HG03575 (cell line): ENCODE results near the gene NDC1.
A peak's percentile ranks its signal among the peaks of the same experiment; 100 is the strongest.
"Not testable (repeated sequence)": the region's sequence is repeated elsewhere in the genome, so short reads cannot be mapped to it uniquely, and the experiment has no call there.

Experiments used
- ATAC-seq: cut with Tn5 transposase; IDR thresholded peaks from one replicate; pipeline ENCODE4 v1.9.1; 2021; ENCODE audit not compliant: unreplicated experiment, insufficient number of reproducible peaks, low FRiP score; ENCODE audit errors: extremely low read depth

NDC1 gene

DNA sequence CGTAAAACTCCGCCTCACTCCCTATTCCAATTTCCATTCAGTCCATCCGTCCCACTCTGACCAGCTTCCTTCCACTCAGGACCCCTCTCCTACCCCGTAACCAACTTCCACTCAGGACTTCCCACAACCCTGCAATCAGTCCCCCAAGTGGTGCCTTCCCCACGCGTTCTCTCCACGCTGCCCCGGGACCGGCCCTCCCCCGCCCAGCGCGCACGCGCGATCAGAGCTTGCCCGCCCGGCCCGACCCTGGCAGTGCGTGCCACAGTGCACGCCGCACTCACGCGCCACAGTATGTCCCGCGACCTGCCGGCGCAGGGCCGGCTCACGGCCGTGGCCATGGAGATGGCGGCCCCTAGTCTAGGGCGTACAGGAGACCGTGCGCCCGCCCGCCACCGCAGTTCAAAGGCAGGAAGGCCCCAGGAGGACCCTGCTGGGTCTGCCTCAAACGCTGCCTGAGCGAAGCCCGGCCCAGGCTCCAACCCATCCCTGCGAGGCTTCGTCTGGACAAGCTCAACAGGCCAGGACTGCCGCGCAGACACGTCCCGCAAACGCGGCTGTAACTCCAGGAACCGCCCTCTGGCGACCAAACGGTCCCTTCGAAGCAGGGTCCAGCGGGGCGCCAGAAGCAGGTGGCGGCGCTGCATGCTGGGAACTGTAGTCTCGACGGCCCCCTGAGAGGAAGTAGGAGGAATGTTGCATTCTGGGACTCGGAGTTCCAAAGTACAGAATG is at the start of gene NDC1:
TSS of gene NDC1 (minus strand) at position 373 of the 730 bp plus-strand sequence. CDS start at position 338, 35 bp downstream.
- ATAC-seq, result peak; percentile 54

DNA sequence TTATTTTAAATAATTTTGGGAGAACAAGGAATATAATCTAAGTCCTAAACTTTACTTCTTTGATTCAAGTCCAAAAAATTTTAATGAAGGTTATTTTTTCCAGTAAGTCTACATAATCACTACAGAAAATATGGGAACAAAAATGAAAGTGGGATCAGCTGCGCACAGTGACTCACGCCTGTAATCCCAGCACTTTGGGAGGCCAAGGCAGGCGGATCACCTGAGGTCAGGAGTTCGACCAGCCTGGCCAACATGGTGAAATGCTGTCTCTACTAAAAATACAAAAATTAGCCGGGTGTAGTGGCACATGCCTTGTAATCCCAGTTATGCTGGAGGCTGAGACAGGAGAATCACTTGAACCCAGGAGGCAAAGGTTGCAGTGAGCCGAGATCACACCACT is 45.5 kb upstream of the NDC1 start:
- ATAC-seq, result not testable (repeated sequence)

GRCh38 chr1:53881853-53882252 is 43.8 kb upstream of the NDC1 start:
- not testable (repeated sequence) for ATAC-seq

DNA sequence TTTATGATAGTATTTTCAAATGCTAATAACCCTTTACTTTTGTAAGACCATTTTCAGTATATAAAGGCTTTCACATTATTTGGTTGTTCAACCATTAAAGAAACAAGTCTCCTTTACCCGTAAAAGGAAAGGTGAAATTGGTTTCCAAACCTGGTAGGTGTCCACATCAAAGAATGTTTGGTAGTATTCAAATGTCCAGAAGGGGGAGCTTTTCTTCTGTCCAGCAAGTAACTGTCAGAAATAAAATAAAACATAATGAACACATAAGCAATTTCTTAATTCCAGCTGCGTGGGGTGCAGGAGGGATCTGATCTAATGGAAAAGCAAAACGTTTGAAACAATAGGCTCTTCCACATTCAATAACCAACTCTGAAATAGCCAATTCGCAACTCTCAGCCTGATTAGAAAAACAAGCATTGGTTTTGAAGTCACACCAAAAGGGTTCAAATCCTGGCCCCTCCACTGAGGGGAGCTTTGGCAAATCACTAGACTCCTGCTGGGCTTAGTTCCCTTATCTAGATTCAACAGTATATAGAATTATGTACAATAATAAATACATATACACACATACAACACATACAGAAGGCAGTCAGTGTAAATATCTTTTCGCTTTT is 40.5 kb upstream of the NDC1 start:
- ATAC-seq, result no peak

DNA sequence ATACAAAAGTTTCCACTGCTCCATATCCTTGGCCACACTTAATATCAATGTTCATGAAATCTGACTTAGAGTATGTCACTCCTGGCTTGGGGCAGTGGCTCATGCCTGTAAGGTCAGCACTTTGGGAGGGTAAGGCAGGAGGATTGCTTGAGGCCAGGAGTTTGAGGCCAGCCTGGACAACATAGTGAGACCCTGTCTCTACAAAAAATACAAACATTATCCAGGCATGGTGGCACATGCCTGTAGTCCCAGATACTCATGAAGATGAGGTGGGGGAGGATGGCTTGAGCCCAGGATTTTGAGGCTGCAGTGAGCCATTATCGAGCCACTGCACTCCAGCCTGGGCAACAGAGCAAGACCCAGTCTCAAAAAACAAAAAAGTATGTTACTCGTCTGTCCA is 37.1 kb upstream of the NDC1 start:
- not testable (repeated sequence) for ATAC-seq

GRCh38 chr1:53871773-53872484 is 33.8 kb upstream of the NDC1 start:
- ATAC-seq, result no peak

GRCh38 chr1:53871221-53871620 is 33.1 kb upstream of the NDC1 start:
- no peak for ATAC-seq

DNA sequence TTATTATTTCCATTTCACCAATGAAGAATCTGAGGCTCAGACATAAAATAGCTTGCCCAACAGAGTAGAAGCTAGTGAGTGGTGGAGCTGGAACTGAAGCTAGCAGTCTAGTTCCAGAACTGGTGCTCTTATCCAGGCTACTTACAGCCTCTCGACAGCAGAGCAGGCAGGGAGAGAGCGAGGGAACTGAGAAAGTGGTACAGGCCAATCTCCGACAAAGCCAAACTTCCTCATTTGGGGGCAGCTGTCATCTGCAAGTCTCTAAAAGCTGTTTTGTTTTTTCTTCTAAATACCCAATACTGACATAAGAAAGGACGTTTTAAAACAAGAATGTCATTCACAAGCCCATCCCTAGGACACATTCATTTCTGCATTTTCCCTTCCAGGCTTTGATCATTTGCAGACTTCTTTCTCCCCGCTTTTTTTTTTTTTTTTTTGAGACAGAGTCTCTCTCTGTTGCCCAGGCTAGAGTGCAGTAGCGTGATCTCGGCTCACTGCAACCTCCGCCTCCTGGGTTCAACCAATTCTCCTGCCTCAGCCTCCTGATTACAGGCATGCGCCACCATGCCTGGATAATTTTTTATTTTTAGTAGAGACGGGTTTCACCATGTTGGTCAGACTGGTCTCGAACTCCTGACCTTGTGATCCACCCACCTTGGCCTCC is 31.5 kb upstream of the NDC1 start:
- ATAC-seq, result no peak

- no peak for ATAC-seq
Observed at GRCh38 chr1:53868565-53868964, 30.5 kb upstream of the NDC1 start.

GRCh38 chr1:53862507-53862906 is 24.4 kb upstream of the NDC1 start:
- no peak for ATAC-seq

DNA sequence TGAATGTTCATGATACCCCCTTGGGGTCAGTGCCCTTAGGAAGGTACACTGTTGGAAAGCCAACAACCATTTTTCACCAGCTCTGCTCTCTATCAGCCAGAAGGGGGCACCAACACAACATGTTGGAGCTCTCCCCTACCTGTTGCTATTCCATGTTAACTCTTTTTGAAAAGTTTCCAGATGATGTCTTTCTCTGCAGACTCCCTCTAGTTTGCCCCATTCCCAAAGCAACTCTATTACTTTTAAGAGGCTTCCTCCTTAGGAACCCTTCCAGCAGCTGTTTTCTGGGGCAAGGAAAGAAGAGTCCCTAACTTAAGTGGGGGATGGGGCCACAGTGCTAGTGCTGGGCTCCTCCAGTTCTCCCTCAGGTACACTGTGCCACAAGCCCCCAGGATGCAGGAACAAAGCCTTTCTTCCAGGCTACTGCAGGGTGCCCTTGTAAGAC is 22.9 kb upstream of the NDC1 start:
- no peak for ATAC-seq

DNA sequence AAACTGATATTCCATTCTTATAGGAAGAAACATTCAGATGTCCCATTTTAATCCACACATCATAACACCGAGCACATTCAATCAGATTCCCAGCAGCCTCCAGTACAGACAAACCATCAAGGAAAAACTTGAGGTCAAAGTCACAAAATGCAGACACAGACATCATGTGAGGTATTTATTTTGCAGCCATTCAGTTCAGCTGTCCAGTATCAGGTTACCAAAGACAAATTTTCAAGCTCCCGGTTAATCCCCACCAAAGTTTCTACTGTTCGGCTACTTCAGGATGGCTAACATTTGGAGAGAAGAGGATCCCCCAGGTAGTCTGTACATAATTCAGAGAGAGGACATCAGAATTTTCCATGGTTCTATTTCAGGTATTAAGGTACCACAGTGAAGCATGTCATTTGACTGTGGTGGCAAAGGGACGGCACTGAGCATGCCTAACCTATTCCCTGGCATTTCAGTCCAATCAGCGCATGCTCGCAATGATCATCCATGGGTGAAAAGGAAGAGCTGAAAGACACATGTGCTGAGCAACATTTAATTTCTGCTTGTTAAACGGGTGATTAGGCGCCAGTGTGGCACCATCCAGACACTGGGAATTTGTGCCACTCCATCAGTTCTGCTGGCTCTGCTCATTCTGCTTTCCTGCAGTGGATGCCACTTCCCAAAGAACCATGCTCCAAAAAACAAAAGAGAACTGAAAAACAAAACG is 13.6 kb upstream of the NDC1 start:
- ATAC-seq, result no peak

DNA sequence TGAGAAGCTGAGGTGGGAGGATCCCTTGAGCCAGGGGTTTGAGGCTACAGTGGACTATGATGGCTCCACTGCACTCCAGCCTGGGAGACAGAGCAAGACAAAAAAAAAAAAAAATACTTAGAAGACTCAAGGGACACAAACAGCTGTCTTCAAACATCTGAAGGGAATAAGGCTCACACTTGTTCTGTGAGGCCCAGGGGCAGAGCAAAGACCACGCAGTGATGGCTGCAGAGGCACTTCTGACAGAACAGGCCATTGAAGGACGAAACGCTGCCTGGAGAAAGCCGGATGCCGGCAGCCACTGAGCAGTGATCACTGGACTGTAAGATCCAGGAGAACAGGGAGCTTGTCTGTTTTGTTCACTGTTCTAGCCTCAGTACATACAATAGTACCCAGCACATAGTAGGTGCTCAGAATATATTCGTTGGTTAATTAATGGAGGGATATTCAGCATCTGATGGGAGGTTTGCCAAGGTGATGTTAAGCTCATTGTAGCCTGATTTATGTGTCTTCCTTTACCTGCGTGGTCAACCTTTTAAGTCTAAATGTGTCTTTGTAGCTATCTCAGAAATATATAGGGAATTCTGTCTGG is 12.1 kb upstream of the NDC1 start:
- ATAC-seq, result no peak

DNA sequence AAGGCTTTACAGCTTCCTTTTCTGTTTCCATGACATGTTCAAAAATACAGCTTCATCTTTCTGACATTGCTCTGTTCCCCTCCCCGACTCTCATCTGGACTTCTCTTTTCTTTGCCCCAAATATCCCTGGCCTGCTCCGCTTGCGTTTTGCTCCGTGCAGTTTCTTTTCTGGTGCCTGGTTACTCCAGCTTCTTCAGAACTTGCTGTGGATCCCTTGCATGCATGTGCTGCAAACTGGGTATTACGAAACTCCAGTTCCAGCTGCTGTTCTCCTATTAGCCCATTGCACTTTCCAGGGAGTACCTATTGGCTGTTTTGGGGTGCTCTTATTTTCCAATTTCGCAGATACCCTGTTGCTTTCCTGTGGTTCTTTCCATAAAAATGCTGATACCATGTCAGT is 9.9 kb upstream of the NDC1 start:
- ATAC-seq, result no peak

DNA sequence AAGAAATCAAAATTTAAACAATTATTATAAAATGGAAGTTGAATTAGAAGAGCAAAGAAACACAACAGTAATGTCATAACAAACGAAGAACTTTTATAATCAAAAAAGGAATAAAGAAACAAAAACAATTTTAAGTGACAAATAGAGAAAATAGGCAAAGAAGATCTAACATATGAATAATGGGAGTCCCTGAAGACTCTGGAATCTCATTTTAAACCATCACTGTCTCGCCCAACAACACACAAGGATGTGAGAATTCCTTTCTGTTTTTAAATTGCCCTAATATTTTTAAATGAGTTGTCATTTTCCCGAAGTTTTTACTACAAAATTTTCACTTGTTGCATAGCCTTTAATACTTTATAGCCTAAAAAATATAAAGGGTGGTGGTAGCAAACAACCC is 4.3 kb upstream of the NDC1 start:
- no peak for ATAC-seq

DNA sequence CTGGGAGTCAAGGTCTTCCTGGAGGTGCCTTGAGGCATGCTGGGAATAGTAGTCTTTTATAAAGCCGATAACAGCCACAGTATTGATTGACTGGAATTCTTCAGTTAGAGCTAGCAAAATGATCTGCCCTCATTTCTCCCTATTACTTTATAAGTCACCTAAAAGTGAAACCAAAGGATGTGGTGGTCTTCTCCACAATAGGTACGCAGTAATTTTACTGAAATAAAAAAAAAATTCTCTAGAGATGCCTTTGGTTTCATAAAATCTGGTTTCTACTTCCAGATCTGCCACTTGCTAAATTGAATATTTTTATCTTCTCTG is 518 bp upstream of the NDC1 start:
- no peak for ATAC-seq

DNA sequence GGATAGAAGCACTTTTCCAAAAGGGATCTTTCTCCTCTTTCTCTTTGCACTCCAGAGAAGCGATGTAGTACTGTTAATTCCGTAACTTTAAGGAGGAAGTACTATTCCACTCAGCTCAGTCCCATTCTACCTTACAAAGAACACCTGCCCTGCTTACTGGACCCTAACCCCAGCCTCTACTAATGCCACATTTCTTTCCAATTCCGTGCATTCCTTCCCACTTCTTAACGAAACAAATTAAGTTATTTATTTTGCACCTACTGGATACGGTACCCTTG is 511 bp downstream of the NDC1 start:
- no peak for ATAC-seq

DNA sequence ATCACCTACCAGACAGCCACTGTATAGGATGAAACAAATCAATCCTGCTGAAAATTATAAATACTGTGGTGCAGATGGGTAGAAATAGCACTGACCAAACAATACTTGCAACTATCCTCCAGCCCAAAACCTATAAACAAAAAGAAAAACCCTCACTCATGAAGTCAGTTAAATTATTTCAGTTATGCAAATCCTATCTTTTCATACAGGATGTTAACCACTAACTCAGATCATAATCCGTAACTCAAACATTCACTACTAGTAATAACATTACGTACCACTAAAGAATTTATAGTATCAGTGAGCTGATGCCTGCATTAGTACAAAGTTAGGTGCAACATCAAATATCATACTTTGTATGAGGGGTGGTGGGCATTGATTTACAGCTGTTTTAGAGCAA is 2.6 kb downstream of the NDC1 start:
- no peak for ATAC-seq

DNA sequence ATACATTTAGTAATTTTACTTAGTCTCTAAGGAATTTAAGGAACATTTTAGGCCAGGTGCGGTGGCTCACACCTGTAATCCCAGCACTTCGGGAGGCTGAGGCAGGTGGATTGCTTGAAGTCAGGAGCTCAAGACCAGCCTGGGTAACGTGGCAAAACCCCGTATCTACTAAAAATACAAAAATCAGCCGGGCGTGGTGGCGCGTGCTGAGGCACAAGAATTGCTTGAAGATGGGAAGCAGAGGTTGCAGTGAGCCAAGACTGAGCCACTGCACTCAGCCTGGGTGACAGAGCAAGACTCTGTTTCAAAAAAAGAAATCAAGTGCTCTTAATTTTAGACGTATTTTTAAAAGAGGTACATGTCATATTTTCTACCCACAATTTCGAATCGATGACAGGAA is 3.3 kb downstream of the NDC1 start:
- no peak for ATAC-seq
